ENCODE results near the gene SH3BP4. TPM values are rescaled to one million over a fixed set of nuclear protein-coding genes. Genes with fewer than 3 reads are reported as not detected.

Gene SH3BP4
- total and polyA plus RNA-seq, 2 of the 8 experiments (the other 6 are each of a cell fraction or from before 2014, with no cell fraction given) = 28.3 to 35.4 TPM

DNA sequence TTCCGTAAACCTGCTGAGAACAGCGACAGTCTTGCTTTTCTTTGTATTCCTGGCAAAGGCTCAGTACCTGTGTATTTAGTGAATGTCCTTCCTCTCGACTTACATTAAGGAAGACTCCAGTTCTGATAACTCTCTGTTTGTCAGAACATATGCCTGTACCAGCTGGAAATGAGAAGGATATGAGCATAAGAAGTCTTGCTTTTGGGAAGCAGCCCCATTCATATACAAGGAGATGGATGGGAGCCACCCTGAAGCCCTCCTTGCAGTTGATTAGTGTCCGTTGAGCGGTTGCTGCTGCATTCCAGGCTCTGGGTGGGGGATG is 59.8 kb downstream of the SH3BP4 start:
- Histone ChIP-seq H4K20me1 (replicated peaks in 1 of 2; ENCODE audit: control insufficient read depth in 1 of 2, insufficient read depth in 2 of 2, low read length in 2 of 2) (peaks cover 10 to 12% of the 10 kb centered on the region in 2 experiments), H3K23ac (ENCODE audit: insufficient read length) (no peak overlapping the region), H2BK5ac (ENCODE audit: low read depth, low read length) (no peak overlapping the region), H4K8ac (ENCODE audit: extremely low read depth, insufficient read depth, low read length) (no peak overlapping the region), H3K14ac (ENCODE audit: insufficient read length) (no peak overlapping the region), H3K4me2 (ENCODE audit: insufficient read depth in 1 of 2, low read depth in 2 of 2, low read length in 2 of 2) (peak overlapping the region; percentile 15 to 22; a peak in 2 of 4 replicates), H3K56ac (replicated peaks; ENCODE audit: insufficient read length, low read depth, low read length) (no peak overlapping the region), H3K4me3 (ENCODE audit: extremely low read depth in 1 of 4, insufficient read depth in 2 of 4, low read depth in 3 of 4, low read length in 4 of 4) (peak overlapping the region in 1 of 4 experiments; percentile 12; a peak in 1 of 8 replicates), H3K79me1 (ENCODE audit: low read depth, low read length) (peaks cover 33% of the 10 kb centered on the region), H2BK12ac (ENCODE audit: low read depth, low read length) (no peak overlapping the region), H3K36me3 (ENCODE audit: control insufficient read depth in 2 of 4, insufficient read depth in 4 of 4, low read length in 3 of 4) (peaks cover 0 to 2% (median 0%) of the 10 kb centered on the region in 4 experiments; a peak in 2 of 8 replicates), H3K27ac (ENCODE audit: low read depth, low read length) (no peak overlapping the region), H3K9ac (replicated peaks in 1 of 4; ENCODE audit: extremely low read depth in 1 of 4, low read depth in 3 of 4, low read length in 3 of 4) (no peak overlapping the region; a peak in 1 of 7 replicates), H2AK5ac (ENCODE audit: low read depth, low read length) (no peak overlapping the region), H4K91ac (replicated peaks; ENCODE audit: insufficient read length, low read length) (no peak overlapping the region), H3K4me1 (replicated peaks in 1 of 4; ENCODE audit: control insufficient read depth in 3 of 4, insufficient read depth in 4 of 4, low read length in 3 of 4) (peaks cover 0 to 33% (median 18%) of the 10 kb centered on the region in 4 experiments), H3K9me3 (ENCODE audit: insufficient read depth in 2 of 2, low read depth in 1 of 2, low read length in 1 of 2) (peaks cover 4 to 5% of the 10 kb centered on the region in 2 experiments; a peak in 2 of 4 replicates), H2AFZ (ENCODE audit: low read length) (no peak overlapping the region), H2BK120ac (replicated peaks; ENCODE audit: low read depth, low read length) (no peak overlapping the region), H3K4ac (replicated peaks; ENCODE audit: insufficient read length, low read depth, low read length) (no peak overlapping the region), H2BK15ac (ENCODE audit: low read length) (no peak overlapping the region), H3K27me3 (replicated peaks in 1 of 4; ENCODE audit: control insufficient read depth in 3 of 4, extremely low read depth in 1 of 4, insufficient read depth in 3 of 4, low read length in 3 of 4) (no peaks in the 10 kb centered on the region), H3K79me2 (ENCODE audit: control insufficient read depth in 1 of 2, insufficient read depth in 2 of 2, low read length in 2 of 2) (peaks cover 0 to 97% of the 10 kb centered on the region in 2 experiments; a peak in 2 of 4 replicates), H2BK20ac (ENCODE audit: low read length) (no peak overlapping the region), H3K23me2 (ENCODE audit: low read depth, low read length) (no peaks in the 10 kb centered on the region), H4K5ac (ENCODE audit: insufficient read length, low read depth, low read length) (no peak overlapping the region), H3K18ac (ENCODE audit: extremely low read depth, low read length) (no peak overlapping the region)
- DNase-seq (ENCODE audit: low read depth in 1 of 2, low spot score in 2 of 2) (no peak), FAIRE-seq (peak; percentile 63)
- no peak for TF ChIP-seq POU5F1 (IDR thresholded peaks at IDR 0.05; ENCODE audit: low read depth, low read length)
- TF ChIP-seq SP1 (IDR thresholded peaks at IDR 0.05; ENCODE audit: low read depth, low read length) = no peak
- 0 out of 2 replicates have a peak, but pooled peaks have one; percentile 24 for TF ChIP-seq RBBP5 (IDR thresholded peaks at IDR 0.05; ENCODE audit: borderline replicate concordance, low read depth, low read length)
- TF ChIP-seq BCL11A (IDR thresholded peaks at IDR 0.05; ENCODE audit: low read depth in 2 of 2, low read length in 2 of 2) = no peak
- TF ChIP-seq, protein P1, sequence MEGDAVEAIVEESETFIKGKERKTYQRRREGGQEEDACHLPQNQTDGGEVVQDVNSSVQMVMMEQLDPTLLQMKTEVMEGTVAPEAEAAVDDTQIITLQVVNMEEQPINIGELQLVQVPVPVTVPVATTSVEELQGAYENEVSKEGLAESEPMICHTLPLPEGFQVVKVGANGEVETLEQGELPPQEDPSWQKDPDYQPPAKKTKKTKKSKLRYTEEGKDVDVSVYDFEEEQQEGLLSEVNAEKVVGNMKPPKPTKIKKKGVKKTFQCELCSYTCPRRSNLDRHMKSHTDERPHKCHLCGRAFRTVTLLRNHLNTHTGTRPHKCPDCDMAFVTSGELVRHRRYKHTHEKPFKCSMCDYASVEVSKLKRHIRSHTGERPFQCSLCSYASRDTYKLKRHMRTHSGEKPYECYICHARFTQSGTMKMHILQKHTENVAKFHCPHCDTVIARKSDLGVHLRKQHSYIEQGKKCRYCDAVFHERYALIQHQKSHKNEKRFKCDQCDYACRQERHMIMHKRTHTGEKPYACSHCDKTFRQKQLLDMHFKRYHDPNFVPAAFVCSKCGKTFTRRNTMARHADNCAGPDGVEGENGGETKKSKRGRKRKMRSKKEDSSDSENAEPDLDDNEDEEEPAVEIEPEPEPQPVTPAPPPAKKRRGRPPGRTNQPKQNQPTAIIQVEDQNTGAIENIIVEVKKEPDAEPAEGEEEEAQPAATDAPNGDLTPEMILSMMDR (IDR thresholded peaks at IDR 0.05; ENCODE audit: control extremely low read depth in 1 of 3, insufficient read depth in 1 of 3, low read depth in 1 of 3, low read length in 3 of 3) = no peak
- peak; percentile 95 for TF ChIP-seq TEAD4 (IDR thresholded peaks at IDR 0.05; ENCODE audit: low read depth, low read length)
- no peak for TF ChIP-seq EGR1 (IDR thresholded peaks at IDR 0.05; ENCODE audit: borderline replicate concordance, low read depth, low read length)
- TF ChIP-seq JUN (IDR thresholded peaks at IDR 0.05; ENCODE audit: low read depth, low read length) = no peak
- peak; percentile 73 for TF ChIP-seq ASH2L (IDR thresholded peaks at IDR 0.05; ENCODE audit: low read length)
- TF ChIP-seq PHF8 (conservative IDR thresholded peaks at IDR 0.05; ENCODE audit: low read depth, low read length) = no peak
- no peak for TF ChIP-seq CREB1 (IDR thresholded peaks at IDR 0.05)
- ChIA-PET POLR2A (ENCODE audit: partially characterized antibody) (interaction anchor here (0.6 to 0.8 kb wide), 2 partner anchors 15 to 53 kb away, joined by 3 read pairs; no protein-coding TSS in a partner anchor), CTCF (ENCODE audit: partially characterized antibody) (no interaction called here)
- 59% methylated on average over 5 of the region's 5 CpGs; no CpG with 5 or more reads in 1 of the 2 experiments for WGBS, 2 experiments (ENCODE audit: extremely low coverage in 1 of 2, insufficient coverage in 1 of 2, insufficient read length in 1 of 2, insufficient replicate concordance in 2 of 2, low coverage in 1 of 2, low lambda C conversion rate in 2 of 2, missing lambda C conversion rate in 1 of 2)
